ENCODE measurements around the gene NOP16. TPM values are rescaled to one million over a fixed set of nuclear protein-coding genes. Genes with fewer than 3 reads are reported as not detected.

NOP16 gene
- total and polyA plus RNA-seq, 2 of the 13 experiments (the other 11 are each of a cell fraction or from before 2014, with no cell fraction given), result 43.3 to 48.4 TPM

GRCh38 chr5:176342158-176342483, 46.3 kb downstream of the NOP16 start:
- TF ChIP-seq JUN (CRISPR knock-in tag; IDR thresholded peaks at IDR 0.05) (no peak), ZBTB49 (CRISPR knock-in tag; IDR thresholded peaks at IDR 0.05; ENCODE audit: borderline replicate concordance) (no peak), ZNF547 (CRISPR knock-in tag; IDR thresholded peaks at IDR 0.05) (no peak), ISL2 (CRISPR knock-in tag; IDR thresholded peaks at IDR 0.05) (peak; percentile 0; the same call in 1 of the 2 replicates), ZBTB43 (CRISPR knock-in tag; conservative IDR thresholded peaks at IDR 0.05) (0 out of 2 replicates have a peak, but pooled peaks have one; percentile 10), ZNF777 (CRISPR knock-in tag; IDR thresholded peaks at IDR 0.05) (no peak)
- Histone ChIP-seq H3K9ac (ENCODE audit: insufficient read depth, low read depth, low read length) (no peak overlapping the region), H3K36me3 (replicated peaks in 1 of 2; ENCODE audit: control insufficient read depth in 1 of 2, insufficient read depth in 2 of 2, low read length in 2 of 2) (peaks cover 8 to 20% of the 10 kb centered on the region in 2 experiments; a peak in 4 of 5 replicates), H3K4me3 (replicated peaks in 1 of 3; ENCODE audit: insufficient read depth in 1 of 3, low read depth in 2 of 3, low read length in 3 of 3) (no peak overlapping the region), H3K27me3 (ENCODE audit: control insufficient read depth in 1 of 2, insufficient read depth in 2 of 2, low read length in 2 of 2) (no peaks in the 10 kb centered on the region), H2AFZ (ENCODE audit: low read length) (no peak overlapping the region), H3K79me2 (ENCODE audit: insufficient read depth, low read length) (no peaks in the 10 kb centered on the region), H3K4me2 (ENCODE audit: low read depth, low read length) (peak overlapping the region; percentile 18; the same call in 1 of the 2 replicates), H3K9me3 (ENCODE audit: low read length) (no peaks in the 10 kb centered on the region), H3K4me1 (ENCODE audit: insufficient read depth, low read length) (peaks cover 42% of the 10 kb centered on the region), H4K20me1 (ENCODE audit: insufficient read depth, low read length) (no peaks in the 10 kb centered on the region), H3K27ac (ENCODE audit: extremely low read length, insufficient read depth, low read length) (peak overlapping the region; percentile 47)
- ChIA-PET POLR2A (no interaction called here), CTCF (ENCODE audit: low intra/inter-chr PET ratio, low total read pairs) (no interaction called here)
- 77% methylated on average over 1 of the region's 1 CpG for WGBS (ENCODE audit: low lambda C conversion rate)
- intact Hi-C loops (cut with micrococcal nuclease; ENCODE audit: unreplicated experiment) (no loop called here), in situ Hi-C loops (cut with HindIII; ENCODE audit: extremely low pct_ligation_motif_present, low pct_unique_long_range_greater_than_20kb) (no loop called here)
- ATAC-seq (peak; percentile 27; the same call in 2 of the 3 replicates), FAIRE-seq (no peak), DNase-seq (ENCODE audit: low spot score) (no peak)
- BruUV-seq (replicated peaks), result no TSS peak
